Neuronal stem cell (in vitro differentiated cells): ENCODE results near the gene ABCA3.

ENCODE experiments used
- DNase-seq: peaks from one replicate; pipeline ENCODE4 v3.0.0-alpha.2; 2013; ENCODE audit warnings: low spot score
- H2AFZ ChIP-seq: one replicate; pipeline ENCODE4 v1.6.1; 2013; ENCODE audit warnings: mild to moderate bottlenecking, low read length, inconsistent platforms
- H2AK5ac ChIP-seq: 2 replicates; pipeline ENCODE4 v1.6.1; 2013; ENCODE audit warnings: low read depth, mild to moderate bottlenecking, inconsistent platforms, low read length, moderate library complexity, mixed read lengths
- H2BK120ac ChIP-seq: 2 replicates; pipeline ENCODE4 v1.6.1; 2013; ENCODE audit warnings: low read depth, mild to moderate bottlenecking, inconsistent platforms, low read length, moderate library complexity, mixed read lengths
- H2BK12ac ChIP-seq: one replicate; pipeline ENCODE4 v1.6.1; 2013; ENCODE audit warnings: low read length, inconsistent platforms
- H2BK15ac ChIP-seq: 2 replicates; pipeline ENCODE4 v1.6.1; 2013; ENCODE audit warnings: mild to moderate bottlenecking, low read length, inconsistent platforms, mixed read lengths
- H2BK5ac ChIP-seq: one replicate; pipeline ENCODE4 v1.6.1; 2013; ENCODE audit warnings: inconsistent platforms, mild to moderate bottlenecking, low read length, moderate library complexity
- H3K14ac ChIP-seq: one replicate; pipeline ENCODE4 v1.6.1; 2013; ENCODE audit warnings: low read length, inconsistent platforms
- H3K18ac ChIP-seq: 2 replicates; pipeline ENCODE4 v1.6.1; 2013; ENCODE audit warnings: low read length, inconsistent platforms
- H3K23ac ChIP-seq: 2 replicates; pipeline ENCODE4 v1.6.1; 2013; ENCODE audit warnings: low read depth, mild to moderate bottlenecking, mixed read lengths, low read length, inconsistent platforms; ENCODE audit not compliant: poor library complexity
- H3K27ac ChIP-seq: replicated peaks from 3 replicates; pipeline ENCODE4 v1.5.1; 2013; ENCODE audit warnings: low read length, inconsistent platforms
- H3K27me3 ChIP-seq, 3 experiments: 2 replicates each; pipeline ENCODE4 v1.6.1; 2013; ENCODE audit warnings: low read length in 3 of 3, mild to moderate bottlenecking in 2 of 3, inconsistent platforms in 1 of 3, low read depth in 1 of 3, mixed read lengths in 1 of 3, moderate library complexity in 1 of 3; ENCODE audit not compliant: control insufficient read depth in 3 of 3, insufficient read depth in 3 of 3
- H3K36me3 ChIP-seq, 2 donors: replicated peaks in 1 of 2; 2 replicates each; pipeline ENCODE4 v1.6.1; 2013; ENCODE audit warnings: low read length in 2 of 2; ENCODE audit not compliant: control insufficient read depth in 2 of 2, insufficient read depth in 2 of 2
- H3K4ac ChIP-seq: 2 replicates; pipeline ENCODE4 v1.6.1; 2013; ENCODE audit warnings: inconsistent platforms, mild to moderate bottlenecking, low read length, moderate library complexity
- H3K4me1 ChIP-seq, 2 donors: 1 replicate in 1 of 2; 2 replicates in 1 of 2; pipeline ENCODE4 v1.6.1; 2013; ENCODE audit warnings: low read length in 2 of 2, low read depth in 1 of 2; ENCODE audit not compliant: control insufficient read depth in 2 of 2, insufficient read depth in 1 of 2
- H3K4me2 ChIP-seq: one replicate; pipeline ENCODE4 v1.6.1; 2013; ENCODE audit warnings: mild to moderate bottlenecking, low read length, inconsistent platforms; ENCODE audit not compliant: insufficient read depth, poor library complexity, severe bottlenecking
- H3K4me3 ChIP-seq, 2 donors: 2 replicates each; pipeline ENCODE4 v1.5.1; 2013; ENCODE audit warnings: low read length in 2 of 2, mild to moderate bottlenecking in 2 of 2, inconsistent platforms in 1 of 2, moderate library complexity in 1 of 2
- H3K79me1 ChIP-seq: one replicate; pipeline ENCODE4 v1.6.1; 2013; ENCODE audit warnings: low read depth, mild to moderate bottlenecking, inconsistent platforms, low read length, moderate library complexity
- H3K9ac ChIP-seq: one replicate; pipeline ENCODE4 v1.6.1; 2013; ENCODE audit warnings: mild to moderate bottlenecking, low read depth, low read length, inconsistent platforms; ENCODE audit not compliant: poor library complexity
- H3K9me3 ChIP-seq, 2 donors: replicated peaks in 1 of 2; 2 replicates each; pipeline versions ENCODE3 to v1.6.1; 2013; ENCODE audit warnings: low read length in 2 of 2, mild to moderate bottlenecking in 2 of 2, inconsistent platforms in 1 of 2, low read depth in 1 of 2, mixed read lengths in 1 of 2, moderate library complexity in 1 of 2; ENCODE audit not compliant: control insufficient read depth in 2 of 2, insufficient read depth in 1 of 2
- H4K8ac ChIP-seq: one replicate; pipeline ENCODE4 v1.6.1; 2013; ENCODE audit warnings: low read depth, mild to moderate bottlenecking, inconsistent platforms, low read length, moderate library complexity
- H4K91ac ChIP-seq: one replicate; pipeline ENCODE4 v1.6.1; 2013; ENCODE audit warnings: low read length, low read depth, mild to moderate bottlenecking, inconsistent platforms; ENCODE audit not compliant: poor library complexity
- WGBS, 2 donors: extraction: QIAGEN DNeasy Blood & Tissue Kit; methylation state at CpG; one replicate each; pipeline ENCODE4 v1.1.7; 2013; ENCODE audit warnings: missing lambda C conversion rate in 2 of 2, mixed read lengths in 1 of 2; ENCODE audit not compliant: insufficient read length in 2 of 2, insufficient replicate concordance in 1 of 2; ENCODE audit errors: extremely low coverage in 2 of 2; 5-methylcytosine and 5-hydroxymethylcytosine counted together

Gene ABCA3

DNA sequence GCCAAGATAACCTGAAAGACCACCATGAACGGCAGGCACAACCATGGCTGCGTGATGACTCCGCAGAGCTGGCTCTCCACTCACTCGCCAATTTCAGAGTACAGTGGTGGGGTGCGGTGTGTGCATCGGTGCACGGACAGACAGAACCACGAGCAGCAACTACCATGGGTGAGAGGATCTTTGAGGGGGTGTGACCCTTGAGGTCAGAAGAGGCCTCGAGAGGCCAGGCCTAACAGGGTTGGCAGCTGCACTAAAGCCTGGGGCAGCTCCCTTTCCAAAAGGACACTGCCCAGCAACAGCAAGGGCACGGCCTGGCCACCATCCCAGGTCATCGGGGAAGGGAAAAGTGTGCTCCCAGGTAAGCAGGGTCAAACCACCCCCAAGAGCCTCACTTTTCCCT, 87.2 kb downstream of the ABCA3 start:
- no peak overlapping the region for H2AK5ac ChIP-seq
- H2BK12ac ChIP-seq: no peak overlapping the region
- peaks cover 46 to 77% of the 10 kb centered on the region in 2 donors for H3K36me3 ChIP-seq
- H3K27ac ChIP-seq: no peak overlapping the region
- no peaks in the 10 kb centered on the region for H3K27me3 ChIP-seq
- no peak overlapping the region for H3K4ac ChIP-seq
- no peak overlapping the region for H3K4me2 ChIP-seq
- no peak overlapping the region for H2AFZ ChIP-seq
- H4K8ac ChIP-seq: no peak overlapping the region
- peaks cover 9 to 11% of the 10 kb centered on the region in 2 donors for H3K4me1 ChIP-seq
- no CpG with 5 or more reads among the region's 11 CpGs for WGBS, 2 donors
- H2BK15ac ChIP-seq: no peak overlapping the region
- no peak overlapping the region for H3K18ac ChIP-seq
- no peak overlapping the region for H3K4me3 ChIP-seq
- no peak overlapping the region for H2BK5ac ChIP-seq
- H3K79me1 ChIP-seq: peaks cover 10% of the 10 kb centered on the region
- no peak for DNase-seq
- no peak overlapping the region for H4K91ac ChIP-seq
- no peak overlapping the region for H2BK120ac ChIP-seq
- H3K23ac ChIP-seq: no peak overlapping the region
- H3K9ac ChIP-seq: no peak overlapping the region
- H3K9me3 ChIP-seq: no peaks in the 10 kb centered on the region
- H3K14ac ChIP-seq: no peak overlapping the region

DNA sequence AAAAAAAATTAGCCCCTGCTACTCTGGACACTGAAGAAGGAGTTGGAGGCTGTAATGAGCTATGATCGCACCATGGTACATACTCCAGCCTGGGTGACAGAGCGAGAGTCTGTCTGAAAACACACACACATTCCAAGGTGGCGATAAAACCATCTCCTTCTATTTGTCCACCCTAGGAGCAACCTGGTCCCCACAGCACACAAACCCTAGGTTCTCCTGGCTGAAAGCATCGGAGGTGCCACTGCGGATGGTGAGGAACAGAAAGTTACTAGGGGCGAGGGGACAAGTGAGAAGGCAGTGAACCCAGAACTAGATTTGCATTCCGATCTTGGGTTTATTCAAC, 87.8 kb downstream of the ABCA3 start:
- DNase-seq: no peak
- Histone ChIP-seq H2BK12ac (no peak overlapping the region), H3K36me3 (peaks cover 44 to 75% of the 10 kb centered on the region in 2 donors), H2BK5ac (no peak overlapping the region), H2AK5ac (no peak overlapping the region), H2BK120ac (no peak overlapping the region), H3K4me3 (no peak overlapping the region), H3K4ac (no peak overlapping the region), H4K8ac (no peak overlapping the region), H3K27me3 (no peaks in the 10 kb centered on the region), H3K9ac (no peak overlapping the region), H3K4me1 (peaks cover 9 to 11% of the 10 kb centered on the region in 2 donors), H2AFZ (no peak overlapping the region), H2BK15ac (no peak overlapping the region), H3K18ac (no peak overlapping the region), H3K23ac (no peak overlapping the region), H3K14ac (no peak overlapping the region), H3K4me2 (no peak overlapping the region), H4K91ac (no peak overlapping the region), H3K27ac (no peak overlapping the region), H3K9me3 (no peaks in the 10 kb centered on the region), H3K79me1 (peaks cover 9% of the 10 kb centered on the region)
- no CpG with 5 or more reads among the region's 7 CpGs for WGBS, 2 donors

DNA sequence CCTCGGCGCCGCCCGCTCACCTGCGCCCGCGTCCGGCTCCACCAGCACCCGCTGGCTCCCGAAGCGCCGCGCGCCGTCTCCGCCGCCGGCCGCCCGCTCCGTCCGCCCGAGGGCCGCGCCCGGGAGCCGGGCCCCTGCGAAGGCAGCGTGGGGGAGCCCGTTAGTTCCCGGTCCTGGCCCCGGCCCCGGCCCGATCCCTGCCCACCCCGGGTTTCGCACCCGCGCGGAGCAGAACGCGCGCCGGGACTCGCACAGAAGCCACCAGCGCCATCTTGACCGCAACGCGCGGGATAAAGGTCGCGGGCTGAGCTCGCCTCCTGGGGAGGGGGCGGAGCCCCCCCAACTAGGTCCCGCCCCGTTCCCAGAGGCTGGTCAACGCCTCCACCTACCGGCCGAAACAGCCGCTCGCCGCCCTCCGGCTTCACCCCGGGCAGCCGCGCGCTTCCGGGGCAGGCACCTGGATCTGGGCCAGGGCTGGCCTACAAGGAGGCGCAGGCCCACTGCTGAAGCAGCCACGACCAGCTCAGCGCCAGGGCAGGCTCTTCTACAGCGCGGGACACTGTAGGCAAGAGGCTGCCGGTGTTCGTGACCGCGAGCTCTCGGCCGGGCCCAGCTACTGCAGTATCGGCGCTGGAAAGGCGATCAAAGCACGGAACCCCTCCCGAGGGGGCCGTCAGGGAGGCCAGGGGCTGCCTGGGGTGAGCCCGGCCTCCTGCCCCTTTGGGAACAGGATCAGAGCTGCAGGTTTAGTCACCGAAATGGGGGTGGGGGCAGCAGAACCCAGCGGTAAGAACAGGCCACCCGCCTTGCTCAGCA, 89.0 kb downstream of the ABCA3 start, which contains the start of gene ECI1:
TSS of gene ECI1 (minus strand) at position 292 of the 816 bp plus-strand sequence. CDS start at position 271, 21 bp downstream.
- Histone ChIP-seq H2BK12ac (no peak within 1 kb of the TSS), H2BK15ac (peak within 1 kb of the TSS; percentile 37), H4K91ac (no peak within 1 kb of the TSS), H3K4ac (no peak within 1 kb of the TSS), H2BK120ac (no peak within 1 kb of the TSS), H3K27me3 (no peaks in the 10 kb centered on the region), H3K4me3 (peak within 1 kb of the TSS; percentile 74 to 89), H3K4me1 (peaks cover 9 to 11% of the 10 kb centered on the region in 2 donors), H3K79me1 (peaks cover 7% of the 10 kb centered on the region), H2AFZ (peak within 1 kb of the TSS; percentile 93), H3K9ac (peak within 1 kb of the TSS; percentile 81), H3K18ac (peak within 1 kb of the TSS; percentile 93), H3K23ac (peak within 1 kb of the TSS; percentile 94), H3K4me2 (peak within 1 kb of the TSS; percentile 66), H2AK5ac (peak within 1 kb of the TSS; percentile 60), H3K27ac (peak within 1 kb of the TSS; percentile 83), H3K14ac (no peak within 1 kb of the TSS), H3K9me3 (no peaks in the 10 kb centered on the region), H4K8ac (no peak within 1 kb of the TSS), H2BK5ac (peak within 1 kb of the TSS; percentile 95), H3K36me3 (peaks cover 34 to 75% of the 10 kb centered on the region in 2 donors)
- peak; percentile 87 for DNase-seq
- WGBS, 2 donors: no CpG with 5 or more reads among the region's 88 CpGs

DNA sequence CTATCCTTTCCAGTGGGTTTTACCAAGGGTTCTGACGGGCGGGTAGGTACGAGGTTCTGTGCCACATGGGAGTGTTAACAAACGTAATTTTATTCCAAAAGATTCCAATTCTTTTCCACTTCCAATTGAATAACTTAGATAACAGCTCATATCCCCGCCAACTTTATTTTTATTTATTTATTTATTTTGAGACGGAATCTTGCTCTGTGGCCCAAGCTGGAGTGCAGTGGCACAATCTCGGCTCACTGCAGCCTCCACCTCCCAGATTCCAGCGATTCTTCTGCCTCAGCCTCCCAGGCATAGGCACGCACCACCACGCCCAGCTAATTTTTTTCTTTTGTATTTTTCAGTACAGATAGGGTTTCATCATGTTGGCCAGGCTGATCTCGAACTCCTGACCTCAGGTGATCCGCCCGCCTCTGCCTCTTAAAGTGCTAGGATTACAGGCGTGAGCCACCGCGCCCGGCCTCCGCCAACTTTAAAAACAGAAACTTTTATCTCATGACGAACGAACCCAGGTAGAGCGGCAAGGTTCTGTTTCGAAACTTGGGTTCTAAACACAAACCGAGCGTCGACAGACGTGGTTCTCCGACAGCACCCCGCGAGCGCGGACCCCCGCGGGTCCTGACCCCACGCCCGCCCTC, 89.8 kb downstream of the ABCA3 start:
- H3K79me1 ChIP-seq: peaks cover 6% of the 10 kb centered on the region

More for the DNA sequence above, 89.8 kb downstream of the ABCA3 start:
- H3K18ac ChIP-seq: peak overlapping the region; percentile 93
- H2BK120ac ChIP-seq: no peak overlapping the region
- H3K27ac ChIP-seq: peak overlapping the region; percentile 83
- no CpG with 5 or more reads among the region's 35 CpGs for WGBS, 2 donors
- H3K27me3 ChIP-seq: no peaks in the 10 kb centered on the region
- peak; percentile 24 for DNase-seq
- H2AK5ac ChIP-seq: peak overlapping the region; percentile 60
- peak overlapping the region; percentile 74 to 89 for H3K4me3 ChIP-seq
- H3K4ac ChIP-seq: no peak overlapping the region
- H2BK15ac ChIP-seq: peak overlapping the region; percentile 37
- H4K8ac ChIP-seq: no peak overlapping the region
- no peaks in the 10 kb centered on the region for H3K9me3 ChIP-seq
- H3K4me2 ChIP-seq: peak overlapping the region; percentile 66
- peaks cover 34 to 75% of the 10 kb centered on the region in 2 donors for H3K36me3 ChIP-seq
- peak overlapping the region; percentile 93 for H2AFZ ChIP-seq
- no peak overlapping the region for H3K14ac ChIP-seq
- H2BK5ac ChIP-seq: peak overlapping the region; percentile 95
- H2BK12ac ChIP-seq: no peak overlapping the region
- peak overlapping the region; percentile 81 for H3K9ac ChIP-seq
- H4K91ac ChIP-seq: no peak overlapping the region
- peak overlapping the region; percentile 94 for H3K23ac ChIP-seq
- H3K4me1 ChIP-seq: peaks cover 9 to 11% of the 10 kb centered on the region in 2 donors
